ENCODE results near the gene ACOT2. TPM values are rescaled to one million over a fixed set of nuclear protein-coding genes. Genes with fewer than 3 reads are reported as not detected.

The ACOT2 gene
- total and polyA plus RNA-seq, 2 experiments from 2014 or later = 67.1 to 92.4 TPM

GRCh38 chr14:73594491-73594890, 25.5 kb downstream of the ACOT2 start:
- H3K36me3 ChIP-seq = no peaks in the 10 kb centered on the region
- no peak for DNase-seq (ENCODE audit: low read depth in 1 of 2, low spot score in 1 of 2)
- no peak overlapping the region for H3K4me3 ChIP-seq
- no peaks in the 10 kb centered on the region for H3K9me3 ChIP-seq (ENCODE audit: low read depth)
- TF ChIP-seq, protein P1, sequence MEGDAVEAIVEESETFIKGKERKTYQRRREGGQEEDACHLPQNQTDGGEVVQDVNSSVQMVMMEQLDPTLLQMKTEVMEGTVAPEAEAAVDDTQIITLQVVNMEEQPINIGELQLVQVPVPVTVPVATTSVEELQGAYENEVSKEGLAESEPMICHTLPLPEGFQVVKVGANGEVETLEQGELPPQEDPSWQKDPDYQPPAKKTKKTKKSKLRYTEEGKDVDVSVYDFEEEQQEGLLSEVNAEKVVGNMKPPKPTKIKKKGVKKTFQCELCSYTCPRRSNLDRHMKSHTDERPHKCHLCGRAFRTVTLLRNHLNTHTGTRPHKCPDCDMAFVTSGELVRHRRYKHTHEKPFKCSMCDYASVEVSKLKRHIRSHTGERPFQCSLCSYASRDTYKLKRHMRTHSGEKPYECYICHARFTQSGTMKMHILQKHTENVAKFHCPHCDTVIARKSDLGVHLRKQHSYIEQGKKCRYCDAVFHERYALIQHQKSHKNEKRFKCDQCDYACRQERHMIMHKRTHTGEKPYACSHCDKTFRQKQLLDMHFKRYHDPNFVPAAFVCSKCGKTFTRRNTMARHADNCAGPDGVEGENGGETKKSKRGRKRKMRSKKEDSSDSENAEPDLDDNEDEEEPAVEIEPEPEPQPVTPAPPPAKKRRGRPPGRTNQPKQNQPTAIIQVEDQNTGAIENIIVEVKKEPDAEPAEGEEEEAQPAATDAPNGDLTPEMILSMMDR (IDR thresholded peaks at IDR 0.05; ENCODE audit: low read depth, low read length) = no peak
- H3K4me1 ChIP-seq (ENCODE audit: low read depth) = no peaks in the 10 kb centered on the region
- no peak overlapping the region for H3K27ac ChIP-seq
- peaks cover 21% of the 10 kb centered on the region for H3K27me3 ChIP-seq

- DNase-seq (ENCODE audit: low read depth in 1 of 2, low spot score in 1 of 2) = no peak
- Histone ChIP-seq H3K27me3 (no peaks in the 10 kb centered on the region), H3K4me1 (ENCODE audit: low read depth) (no peaks in the 10 kb centered on the region), H3K36me3 (no peaks in the 10 kb centered on the region), H3K9me3 (ENCODE audit: low read depth) (no peaks in the 10 kb centered on the region), H3K27ac (no peak overlapping the region), H3K4me3 (no peak overlapping the region)
- TF ChIP-seq, protein P1 (IDR thresholded peaks at IDR 0.05; ENCODE audit: low read depth, low read length) = no peak
These were observed 30.5 kb downstream of the ACOT2 start for GRCh38 chr14:73599499-73599898.

DNA sequence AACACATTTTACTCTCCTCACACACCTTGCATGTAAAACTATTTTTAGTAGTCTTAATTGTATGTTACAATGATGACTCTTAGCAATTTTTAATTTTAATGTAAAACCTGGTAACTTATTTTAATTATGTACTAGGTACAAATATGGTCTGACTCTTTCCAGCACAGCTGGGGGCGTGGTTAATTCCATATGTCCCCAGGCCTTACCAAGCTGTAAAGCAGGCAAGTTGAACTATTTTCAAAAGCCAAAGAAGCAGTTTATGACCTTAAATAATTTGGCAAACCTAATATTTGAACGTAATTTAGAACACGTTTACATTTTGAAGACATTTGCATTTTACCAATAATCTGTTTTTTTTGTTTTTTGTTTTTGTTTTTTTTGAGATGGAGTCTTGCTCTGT, 34.0 kb downstream of the ACOT2 start:
- Histone ChIP-seq H3K36me3 (no peaks in the 10 kb centered on the region), H3K27ac (no peak overlapping the region), H3K27me3 (no peaks in the 10 kb centered on the region), H3K9me3 (ENCODE audit: low read depth) (no peaks in the 10 kb centered on the region), H3K4me3 (no peak overlapping the region), H3K4me1 (ENCODE audit: low read depth) (no peaks in the 10 kb centered on the region)
- no peak for DNase-seq (ENCODE audit: low read depth in 1 of 2, low spot score in 1 of 2)
- TF ChIP-seq, protein P1 (IDR thresholded peaks at IDR 0.05; ENCODE audit: low read depth, low read length) = no peak

DNA sequence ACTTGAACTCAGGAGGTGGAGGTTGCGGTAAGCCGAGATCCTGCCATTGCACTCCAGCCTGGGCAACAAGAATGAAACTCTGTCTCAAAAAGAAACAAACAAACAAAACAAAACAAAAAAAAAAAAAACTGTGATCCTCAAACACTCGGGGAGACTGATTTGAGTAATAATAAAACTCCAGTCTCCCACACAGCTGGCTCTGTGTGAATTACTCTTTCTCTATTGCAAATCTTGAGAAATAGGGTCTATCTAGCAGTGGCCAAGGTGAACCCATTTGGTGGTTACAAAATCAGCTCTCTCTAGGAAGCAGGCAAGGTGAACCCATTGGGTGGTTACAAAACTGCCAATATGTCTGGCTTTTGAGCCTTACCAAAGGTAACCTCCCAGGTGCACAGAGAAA, 37.3 kb downstream of the ACOT2 start:
- Histone ChIP-seq H3K27ac (no peak overlapping the region), H3K4me3 (no peak overlapping the region), H3K27me3 (no peaks in the 10 kb centered on the region), H3K36me3 (no peaks in the 10 kb centered on the region), H3K9me3 (ENCODE audit: low read depth) (no peaks in the 10 kb centered on the region), H3K4me1 (ENCODE audit: low read depth) (no peaks in the 10 kb centered on the region)
- TF ChIP-seq, protein P1 (IDR thresholded peaks at IDR 0.05; ENCODE audit: low read depth, low read length) = no peak
- DNase-seq (ENCODE audit: low read depth in 1 of 2, low spot score in 1 of 2) = no peak

DNA sequence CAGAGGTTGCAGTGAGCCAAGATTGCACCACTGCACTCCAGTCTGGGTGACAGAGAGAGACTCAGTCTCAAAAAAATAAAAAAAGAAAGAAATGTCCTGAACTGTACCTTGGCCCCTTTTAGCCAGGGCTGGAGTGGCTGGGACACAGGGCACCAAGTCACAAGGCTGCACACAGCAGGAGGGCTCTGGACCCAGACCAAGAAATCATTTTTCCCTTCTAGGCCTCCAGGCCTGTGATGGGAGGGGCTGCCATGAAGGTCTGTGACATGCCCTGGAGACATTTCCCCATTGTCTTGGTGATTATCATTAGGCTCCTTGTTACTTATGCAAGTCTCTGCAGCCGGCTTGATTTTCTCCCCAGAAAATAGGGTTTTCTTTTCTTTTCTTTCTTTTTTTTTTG, 38.2 kb downstream of the ACOT2 start:
- Histone ChIP-seq H3K4me3 (no peak overlapping the region), H3K27ac (no peak overlapping the region), H3K36me3 (no peaks in the 10 kb centered on the region), H3K9me3 (ENCODE audit: low read depth) (no peaks in the 10 kb centered on the region), H3K4me1 (ENCODE audit: low read depth) (no peaks in the 10 kb centered on the region), H3K27me3 (no peaks in the 10 kb centered on the region)
- no peak for DNase-seq (ENCODE audit: low read depth in 1 of 2, low spot score in 1 of 2)
- TF ChIP-seq, protein P1 (IDR thresholded peaks at IDR 0.05; ENCODE audit: low read depth, low read length) = no peak

DNA sequence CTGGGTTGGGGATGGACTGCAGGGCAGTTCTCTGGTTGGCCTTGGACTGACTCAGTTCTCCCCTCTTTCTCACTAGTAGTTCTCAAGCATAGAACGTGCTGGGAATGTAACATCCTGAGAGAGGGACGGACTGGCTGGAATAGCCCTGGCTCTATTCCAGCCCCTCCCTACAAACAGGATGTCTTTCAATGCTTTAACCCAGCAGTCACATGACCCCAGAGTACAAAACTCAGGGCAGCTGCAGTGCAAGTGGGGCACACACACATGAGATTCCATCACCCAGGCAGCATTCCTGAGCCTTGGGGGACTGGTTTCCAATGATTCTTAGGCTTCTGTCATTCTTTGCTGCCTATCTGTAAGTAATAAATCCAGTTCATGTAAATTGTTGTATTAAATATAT, 41.7 kb downstream of the ACOT2 start:
- DNase-seq (ENCODE audit: low read depth in 1 of 2, low spot score in 1 of 2) = peak; percentile 0 to 65
- TF ChIP-seq, protein P1 (IDR thresholded peaks at IDR 0.05; ENCODE audit: low read depth, low read length) = no peak
- no peak overlapping the region for H3K27ac ChIP-seq
- H3K9me3 ChIP-seq (ENCODE audit: low read depth) = no peaks in the 10 kb centered on the region
- H3K27me3 ChIP-seq = peaks cover 7% of the 10 kb centered on the region
- no peaks in the 10 kb centered on the region for H3K36me3 ChIP-seq
- H3K4me1 ChIP-seq (ENCODE audit: low read depth) = no peaks in the 10 kb centered on the region
- no peak overlapping the region for H3K4me3 ChIP-seq
